COLO668 (cell line): ENCODE measurements around the gene LCN1.
A peak's percentile ranks its signal among the peaks of the same experiment; 100 is the strongest.

ENCODE experiments used
- DNase-seq: peaks from one replicate; lab custom pipeline; 2025; ENCODE audit not compliant: unreplicated experiment; lab: John Stamatoyannopoulos, UW

LCN1 gene

DNA sequence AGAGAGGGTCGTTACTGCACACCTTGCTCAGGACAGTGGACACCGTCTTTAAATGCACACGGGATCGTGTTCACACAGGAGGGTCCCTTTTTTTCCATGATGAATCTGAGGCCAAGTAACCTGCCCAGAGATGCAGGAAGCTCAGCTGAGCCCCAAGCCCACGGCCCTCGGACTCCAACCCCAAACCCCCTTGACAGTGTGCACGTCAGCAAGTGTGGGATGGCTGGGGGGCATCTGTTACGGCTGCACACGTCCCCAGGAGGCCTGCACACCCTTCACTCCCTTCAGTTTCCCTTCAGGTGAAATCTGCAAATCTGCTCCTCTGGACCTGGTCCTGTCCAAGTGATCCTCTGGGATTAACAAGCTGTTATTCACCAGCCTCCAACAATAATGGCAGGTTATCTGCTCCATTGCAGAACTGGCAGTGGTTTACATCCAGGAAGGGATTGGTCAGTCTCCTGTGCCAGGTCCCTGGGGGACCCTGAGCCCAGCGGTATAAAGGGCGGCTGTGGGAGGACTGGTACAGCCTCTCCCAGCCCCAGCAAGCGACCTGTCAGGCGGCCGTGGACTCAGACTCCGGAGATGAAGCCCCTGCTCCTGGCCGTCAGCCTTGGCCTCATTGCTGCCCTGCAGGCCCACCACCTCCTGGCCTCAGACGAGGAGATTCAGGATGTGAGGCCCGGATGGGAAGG lies at the start of gene LCN1:
Gene LCN1, plus strand, starts transcription at position 525 of the 692 bp plus-strand sequence. Its CDS starts 58 bp downstream, at position 583.
- DNase-seq: no peak

DNA sequence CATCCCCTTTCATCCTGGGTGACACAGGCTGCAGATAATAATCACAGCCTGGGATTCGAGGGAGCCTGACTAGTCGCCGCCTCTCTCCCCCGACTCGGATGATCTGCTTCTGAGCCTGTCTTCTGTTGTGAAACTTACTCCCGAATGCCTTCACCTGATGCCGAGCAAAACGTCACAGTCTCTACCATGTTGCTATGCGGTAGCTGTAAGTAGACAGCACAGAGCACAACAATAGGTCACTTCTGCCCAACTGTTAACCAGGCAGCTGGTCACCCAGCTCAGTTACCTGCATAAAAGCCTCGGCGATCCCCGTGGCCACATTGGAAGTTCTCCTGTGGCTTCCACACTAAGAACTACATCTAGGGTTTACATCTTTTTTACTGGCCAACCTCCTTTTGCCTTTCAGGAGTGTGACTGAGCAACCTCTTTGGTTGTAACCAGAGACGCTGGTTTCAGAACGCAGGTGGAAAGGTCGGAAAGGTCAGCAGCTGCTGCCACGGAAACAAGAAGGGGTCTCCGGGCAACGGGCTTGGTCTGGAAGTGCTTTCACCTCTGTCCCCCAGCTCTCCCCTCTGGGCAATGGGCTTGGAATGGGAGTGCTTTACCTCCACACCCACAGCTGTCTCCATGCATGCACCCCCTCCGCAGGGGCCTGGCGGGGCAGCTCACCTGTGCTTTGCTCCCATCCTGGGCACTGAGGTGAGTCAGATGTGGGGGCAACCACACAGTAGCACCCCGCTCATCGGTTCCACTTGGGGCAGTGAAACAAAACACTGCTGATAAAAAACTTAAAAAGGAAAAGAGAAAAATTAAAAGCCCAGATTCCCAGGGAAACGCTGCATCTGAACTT lies 49.2 kb upstream of the LCN1 start:
- DNase-seq: peak; percentile 48

DNA sequence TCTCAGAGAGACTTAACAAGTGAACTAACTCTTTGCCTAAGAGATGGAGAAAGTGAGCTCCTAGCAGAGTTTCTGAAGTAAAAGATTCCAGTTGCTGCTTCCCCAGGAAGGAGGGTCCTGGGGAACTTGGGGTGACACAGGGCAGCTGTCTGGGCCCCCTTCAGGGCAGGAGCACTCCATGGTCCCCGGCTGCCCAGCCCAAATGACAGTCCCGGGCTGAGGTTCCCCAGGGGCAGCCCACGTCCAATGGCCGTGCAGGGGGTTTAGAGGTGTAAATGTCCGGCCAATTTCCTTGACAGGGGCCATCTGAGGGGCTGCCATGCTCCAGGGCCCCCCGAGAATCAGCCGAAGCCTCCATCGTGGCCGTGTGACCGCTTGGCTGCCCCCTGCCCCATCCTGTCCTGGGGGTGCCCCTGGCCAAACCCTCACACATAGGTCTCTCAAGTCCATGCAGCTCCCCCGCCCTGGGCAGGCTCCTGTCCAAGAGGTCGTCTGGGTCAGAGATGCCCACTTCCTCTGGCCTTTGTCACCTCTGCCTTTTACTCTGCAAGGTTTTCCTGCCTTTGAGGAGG lies 47.2 kb upstream of the LCN1 start:
- no peak for DNase-seq

DNA sequence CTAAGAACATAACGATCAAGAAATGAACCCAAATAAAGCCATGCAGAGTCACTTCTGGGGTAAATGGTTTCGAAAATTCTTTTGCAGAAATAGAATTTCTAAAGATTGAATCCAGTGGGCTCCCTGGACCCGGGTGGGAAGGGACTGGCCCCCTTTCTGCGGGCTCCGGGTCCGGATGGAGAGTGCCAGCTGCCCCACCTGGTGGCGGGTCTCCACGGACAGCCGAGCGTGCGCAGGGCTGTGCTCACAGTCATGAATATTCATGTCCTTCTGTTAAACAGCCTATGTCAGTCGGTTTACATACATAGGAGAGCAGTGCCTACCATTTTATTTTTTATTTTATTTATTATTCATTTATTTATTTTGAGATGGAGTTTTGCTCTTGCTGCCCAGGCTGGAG lies 46.3 kb upstream of the LCN1 start:
- peak; percentile 44 for DNase-seq

DNA sequence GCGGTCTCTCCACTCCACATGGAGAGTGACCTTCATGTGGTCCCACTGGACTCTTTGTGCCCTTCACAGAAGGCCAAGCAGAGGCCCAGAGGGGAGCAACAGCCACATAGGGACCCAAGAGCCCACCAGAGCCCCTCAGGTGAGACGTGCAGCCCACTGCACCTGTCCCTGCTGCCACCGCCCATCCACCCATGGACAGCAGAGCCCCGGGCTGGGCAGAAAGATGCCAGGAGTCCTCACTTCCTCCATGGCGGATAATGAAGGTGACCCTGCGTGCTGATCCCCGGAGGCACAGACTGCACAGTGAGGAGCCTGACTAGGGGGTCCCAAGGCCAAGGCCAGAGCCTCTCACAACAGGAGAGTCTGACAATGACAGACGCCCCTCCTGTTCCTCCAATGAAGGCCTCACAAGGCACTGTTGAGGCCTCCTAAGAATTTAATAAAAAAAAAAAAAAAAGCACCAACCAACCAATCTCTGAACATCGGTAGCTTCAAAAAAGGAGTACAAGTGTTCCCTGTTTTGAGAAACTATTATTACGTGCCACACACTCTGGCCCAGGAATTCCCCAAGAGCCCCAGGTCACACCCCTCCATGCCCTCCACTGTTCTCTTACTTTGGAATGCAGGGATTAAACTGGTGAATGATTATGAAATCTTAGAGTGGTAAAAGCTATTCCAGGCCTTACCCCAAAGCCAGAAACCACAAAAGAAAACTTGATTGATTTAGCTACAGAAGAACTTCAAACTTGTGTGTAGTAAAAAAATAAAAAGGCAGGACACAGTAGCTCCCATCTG lies 44.5 kb upstream of the LCN1 start:
- DNase-seq: no peak

DNA sequence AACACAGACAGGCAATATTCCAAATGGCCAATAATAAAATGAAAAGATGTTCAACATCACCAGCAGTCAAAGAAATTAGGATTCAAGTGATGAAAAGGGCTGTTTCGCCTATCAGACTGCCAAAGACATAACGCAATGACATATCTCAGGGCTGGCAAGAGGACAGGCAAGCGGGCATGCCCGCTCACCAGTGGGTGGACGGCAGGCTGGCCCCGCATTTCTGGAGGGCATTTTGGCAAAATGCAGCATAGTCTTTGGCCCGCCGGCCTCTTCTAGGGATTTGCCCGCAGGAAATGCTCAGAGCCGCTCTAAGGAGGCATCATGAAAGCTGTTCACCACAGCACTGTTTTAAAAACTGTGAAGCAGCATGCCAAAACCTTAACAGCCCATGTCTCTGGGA lies 43.0 kb upstream of the LCN1 start:
- no peak for DNase-seq

DNA sequence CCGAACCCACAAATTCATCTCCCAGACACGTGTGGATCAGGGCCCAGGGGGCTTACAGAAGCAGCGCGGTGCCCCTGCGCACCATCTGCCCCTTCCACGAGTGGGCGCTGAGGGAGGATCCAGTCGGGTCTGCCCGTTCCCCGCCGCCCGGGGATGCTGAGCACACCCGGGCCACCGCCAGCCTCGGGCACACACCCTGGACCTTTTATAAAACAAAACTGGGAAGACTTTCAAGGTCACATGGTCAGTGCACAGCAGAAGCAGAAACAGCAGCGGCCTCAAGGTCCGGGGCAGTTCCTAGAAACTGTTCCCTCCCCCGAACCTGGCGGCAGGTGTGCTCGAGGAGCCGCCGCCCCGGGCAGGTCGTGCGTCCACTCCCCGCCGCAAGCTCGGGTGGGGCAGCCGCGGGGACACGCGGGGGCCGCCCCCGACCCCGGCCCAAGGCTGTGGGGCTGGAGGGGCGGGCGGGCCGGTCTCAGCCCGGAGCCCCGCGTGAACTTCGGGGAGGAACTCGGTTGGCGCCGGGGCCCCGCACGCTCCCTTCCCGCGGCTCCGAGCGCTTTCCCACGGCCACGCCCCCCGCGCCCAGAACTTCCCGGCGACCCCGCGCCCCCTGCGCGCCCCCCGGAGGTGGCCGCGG lies 42.3 kb upstream of the LCN1 start:
- DNase-seq: peak; percentile 54

DNA sequence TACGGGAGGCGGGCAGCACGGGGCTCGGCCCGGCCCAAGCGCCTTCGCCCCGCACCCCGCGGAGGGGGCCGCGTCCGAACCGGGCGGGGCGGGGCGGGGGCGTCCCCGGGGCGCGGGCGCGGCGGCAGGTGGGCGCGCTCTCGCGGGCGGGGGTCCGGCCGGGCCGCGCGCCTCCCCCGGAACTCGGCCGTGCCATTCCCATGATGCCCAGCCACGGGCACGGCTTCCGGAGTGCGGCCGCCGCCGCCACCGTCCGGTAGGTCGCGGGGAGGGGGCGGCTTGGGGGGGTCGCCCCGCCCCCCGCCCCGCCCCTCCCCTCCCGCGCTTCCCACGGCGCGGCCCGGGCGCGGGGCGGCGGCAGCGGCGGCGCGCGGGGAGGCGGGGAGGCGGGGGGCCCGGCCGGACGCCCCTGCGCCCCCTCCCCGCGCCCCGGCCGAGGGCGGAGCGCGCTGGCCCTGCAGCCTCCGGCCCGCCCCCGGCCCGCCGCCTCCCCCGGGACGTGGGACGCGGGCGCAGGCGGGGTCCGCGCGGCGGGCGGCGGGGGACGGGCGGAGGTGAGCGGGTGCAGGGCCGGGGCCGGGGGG lies 41.7 kb upstream of the LCN1 start, which contains the start of gene PPP1R26:
Gene PPP1R26, plus strand, starts transcription at position 314 of the 584 bp plus-strand sequence. CDS start 4,729 bp downstream, outside the sequence.
- DNase-seq: peak; percentile 46

DNA sequence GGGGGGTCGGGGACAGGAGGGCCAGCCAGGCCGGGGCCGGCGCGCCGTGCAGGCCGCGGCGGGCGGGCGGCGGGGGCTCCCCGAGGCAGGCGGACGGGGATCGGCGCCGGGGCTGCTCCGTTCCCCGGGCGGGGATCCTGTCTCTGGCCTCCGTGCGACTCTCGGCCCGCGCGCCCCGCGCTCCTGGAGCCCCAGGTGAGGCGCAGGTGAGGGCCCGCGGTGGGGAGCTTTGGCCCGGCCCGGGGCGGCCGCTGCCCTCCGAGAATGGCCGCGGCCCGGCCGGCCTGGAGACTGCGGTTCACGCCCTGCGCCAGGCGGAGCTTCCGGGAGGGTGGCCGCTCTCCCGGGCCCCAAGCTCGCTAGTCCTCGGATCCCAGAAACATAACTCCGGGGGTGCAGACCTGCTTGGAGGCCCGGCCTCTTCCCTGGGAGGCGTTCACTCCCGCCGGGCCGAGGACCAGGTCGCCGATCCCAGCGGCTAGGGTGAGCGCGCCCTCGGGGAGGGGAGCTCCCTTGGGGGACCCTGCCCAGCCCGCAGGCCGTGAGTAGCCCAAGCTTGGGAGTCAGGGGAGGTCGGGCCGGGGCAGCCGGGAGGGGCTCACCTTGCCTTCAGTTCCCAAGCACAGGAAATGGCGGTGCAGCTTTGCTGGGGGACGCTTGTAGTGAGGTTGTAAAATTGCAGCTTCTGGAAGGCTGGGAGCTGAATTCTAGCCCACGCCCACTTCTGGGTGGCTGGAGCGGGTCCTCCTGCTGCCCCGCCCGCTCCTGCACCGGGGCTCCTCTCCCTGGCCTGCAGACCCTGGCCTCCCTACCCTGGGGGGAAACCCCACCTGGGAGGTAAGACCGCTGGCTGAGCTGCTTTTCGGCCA lies 40.9 kb upstream of the LCN1 start:
- peak; percentile 40 for DNase-seq

DNA sequence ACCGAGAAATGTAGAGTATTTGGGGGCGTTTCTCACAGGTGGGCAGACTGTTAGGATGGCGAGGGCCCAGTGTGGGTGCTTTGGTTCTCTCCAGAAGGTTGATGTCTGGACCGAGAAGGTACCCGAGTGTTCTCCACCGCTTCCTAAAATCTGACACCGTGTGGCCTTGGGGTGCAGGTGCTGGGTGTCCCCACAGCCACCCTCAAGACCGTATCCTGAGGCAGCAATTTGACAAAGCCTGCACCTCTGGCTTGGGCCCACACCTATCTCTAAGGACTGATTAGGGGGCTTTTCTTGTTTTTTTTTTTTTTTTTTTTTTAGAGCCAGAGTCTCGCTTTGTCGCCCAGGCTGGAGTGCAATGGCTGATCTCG lies 40.3 kb upstream of the LCN1 start:
- no peak for DNase-seq

DNA sequence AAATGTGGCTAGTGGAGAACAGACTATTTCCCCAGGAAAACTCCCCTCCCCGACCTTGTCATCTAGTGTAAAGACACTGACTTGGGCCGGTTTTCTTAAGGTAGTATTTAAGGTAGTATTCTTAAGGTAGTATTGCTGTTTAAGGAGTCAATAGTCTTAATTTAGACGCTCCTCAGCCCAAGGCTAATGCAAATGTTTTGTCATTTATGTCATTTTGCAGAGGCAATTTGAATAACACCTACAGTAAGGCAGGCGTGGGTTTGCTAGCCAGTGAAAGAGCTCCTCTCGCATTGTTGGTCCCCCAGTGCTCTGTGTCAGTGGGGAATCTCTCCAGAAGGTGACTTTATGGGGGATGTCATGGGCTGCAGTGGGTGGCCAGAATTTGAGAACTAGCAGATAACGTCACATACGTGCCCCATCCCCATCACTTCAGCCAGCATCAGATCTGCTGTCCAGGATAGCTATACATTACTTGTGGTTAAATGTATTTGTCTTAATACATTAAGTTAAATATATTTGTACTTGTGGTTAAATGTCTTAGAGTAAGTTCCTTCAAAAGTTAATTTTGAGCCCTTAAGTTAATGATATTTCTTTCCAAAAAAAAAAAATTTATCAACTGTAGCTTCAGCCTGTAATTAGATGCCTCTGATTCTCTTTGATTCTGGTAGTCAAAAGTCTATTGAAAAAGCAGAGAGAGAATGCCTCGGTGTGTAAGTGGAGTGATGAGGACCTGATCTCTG lies 39.1 kb upstream of the LCN1 start:
- DNase-seq: no peak

DNA sequence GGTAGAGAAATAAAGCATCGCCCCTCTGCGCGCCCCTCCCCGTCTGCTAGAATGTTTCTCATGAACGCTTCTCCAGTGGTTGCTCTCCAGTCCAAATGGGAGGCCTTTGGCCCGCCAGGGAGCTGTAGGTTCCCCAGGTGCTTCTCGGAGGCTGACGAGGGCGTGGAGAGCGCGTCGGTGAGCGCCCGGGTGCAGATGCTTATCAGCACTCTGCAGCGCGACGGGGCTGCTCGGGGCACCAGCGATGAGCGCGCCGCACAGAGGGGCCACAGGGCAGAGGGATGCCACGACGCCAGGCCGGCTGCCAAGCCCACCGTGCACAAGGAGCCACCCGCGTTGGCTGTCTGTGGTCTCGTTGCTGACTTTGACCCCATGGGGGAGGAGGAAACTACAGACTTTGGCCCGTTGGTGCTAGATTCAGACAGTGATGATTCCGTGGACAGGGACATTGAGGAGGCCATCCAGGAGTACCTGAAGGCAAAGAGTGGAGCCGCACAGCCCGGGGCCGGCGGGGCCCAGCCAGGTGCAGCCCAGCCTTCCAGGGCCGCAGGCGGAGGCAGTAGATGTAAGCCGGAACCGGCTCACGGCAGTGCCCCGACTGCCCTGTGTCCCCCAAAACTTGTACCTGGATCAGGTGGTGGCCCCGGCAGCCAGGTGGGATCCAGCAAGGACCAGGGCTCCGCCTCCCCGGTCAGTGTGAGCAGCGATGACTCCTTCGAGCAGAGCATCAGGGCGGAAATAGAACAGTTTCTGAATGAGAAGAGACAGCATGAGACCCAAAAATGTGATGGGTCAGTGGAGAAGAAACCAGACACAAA lies 36.6 kb upstream of the LCN1 start:
- DNase-seq: no peak

DNA sequence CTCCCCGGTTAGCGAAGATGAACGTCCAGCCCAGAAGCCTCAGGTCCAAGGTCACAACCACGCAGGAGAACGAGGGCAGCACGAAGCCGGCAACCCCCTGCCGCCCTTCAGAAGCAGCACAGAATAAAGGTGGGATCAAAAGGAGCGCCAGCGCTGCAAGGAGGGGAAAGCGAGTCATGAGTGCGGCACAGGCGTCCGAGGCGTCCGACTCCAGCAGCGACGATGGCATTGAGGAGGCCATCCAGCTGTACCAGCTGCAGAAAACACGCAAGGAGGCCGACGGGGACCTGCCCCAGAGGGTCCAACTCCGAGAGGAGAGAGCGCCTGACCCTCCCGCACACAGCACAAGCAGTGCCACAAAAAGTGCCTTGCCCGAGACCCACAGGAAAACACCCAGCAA lies 35.9 kb upstream of the LCN1 start:
- DNase-seq: no peak

DNA sequence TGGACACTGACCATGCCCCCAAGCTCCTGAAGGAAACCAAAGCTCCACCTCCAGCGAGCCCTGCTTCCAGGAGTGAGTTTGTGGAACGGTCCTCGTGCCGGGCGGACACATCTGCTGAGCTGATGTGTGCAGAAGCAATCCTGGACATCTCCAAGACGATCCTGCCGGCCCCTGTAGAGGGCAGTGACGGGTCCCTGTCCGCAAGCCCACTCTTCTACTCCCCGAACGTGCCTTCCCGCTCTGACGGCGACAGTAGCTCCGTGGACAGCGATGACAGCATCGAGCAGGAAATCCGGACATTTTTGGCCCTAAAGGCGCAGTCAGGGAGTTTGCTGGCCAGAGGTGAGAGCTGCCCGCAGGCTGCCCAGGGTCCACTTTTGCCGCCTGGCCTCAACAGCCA lies 35.4 kb upstream of the LCN1 start:
- no peak for DNase-seq

DNA sequence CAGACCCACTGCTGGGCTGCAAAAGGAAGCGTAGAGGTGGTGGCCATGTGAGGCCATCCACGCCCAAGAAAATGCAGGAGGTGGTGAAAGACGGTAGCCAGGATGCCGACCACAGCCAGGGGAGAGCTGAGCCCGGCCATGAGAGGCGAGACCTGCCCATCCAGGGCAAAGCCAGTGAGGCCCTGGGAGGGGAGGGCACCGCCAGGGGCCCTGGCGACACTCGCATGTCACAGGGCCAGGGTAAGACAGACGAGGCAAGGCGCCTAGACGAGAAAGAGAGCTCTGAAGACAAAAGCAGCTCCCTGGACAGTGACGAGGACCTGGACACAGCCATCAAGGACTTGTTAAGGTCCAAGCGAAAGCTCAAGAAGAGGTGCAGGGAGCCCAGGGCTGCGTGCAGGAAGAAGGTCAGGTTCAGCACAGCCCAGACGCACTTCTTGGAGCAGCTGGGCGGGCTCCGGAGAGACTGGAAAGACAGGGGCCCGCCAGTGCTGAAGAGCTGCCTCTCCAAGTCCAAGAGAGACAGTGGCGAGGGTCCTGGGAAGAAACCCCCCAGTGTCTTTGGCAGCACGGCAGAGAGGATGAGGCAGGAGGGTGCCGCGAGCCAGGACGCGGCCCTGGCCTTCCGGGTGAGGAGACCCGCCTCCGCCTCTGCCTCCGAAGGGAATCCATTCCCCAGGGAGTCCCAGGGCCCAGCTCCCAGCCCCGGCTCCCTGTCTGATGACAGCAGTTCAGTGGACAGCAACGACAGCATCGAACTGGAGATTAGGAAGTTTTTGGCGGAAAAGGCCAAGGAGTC lies 34.8 kb upstream of the LCN1 start:
- DNase-seq: no peak

DNA sequence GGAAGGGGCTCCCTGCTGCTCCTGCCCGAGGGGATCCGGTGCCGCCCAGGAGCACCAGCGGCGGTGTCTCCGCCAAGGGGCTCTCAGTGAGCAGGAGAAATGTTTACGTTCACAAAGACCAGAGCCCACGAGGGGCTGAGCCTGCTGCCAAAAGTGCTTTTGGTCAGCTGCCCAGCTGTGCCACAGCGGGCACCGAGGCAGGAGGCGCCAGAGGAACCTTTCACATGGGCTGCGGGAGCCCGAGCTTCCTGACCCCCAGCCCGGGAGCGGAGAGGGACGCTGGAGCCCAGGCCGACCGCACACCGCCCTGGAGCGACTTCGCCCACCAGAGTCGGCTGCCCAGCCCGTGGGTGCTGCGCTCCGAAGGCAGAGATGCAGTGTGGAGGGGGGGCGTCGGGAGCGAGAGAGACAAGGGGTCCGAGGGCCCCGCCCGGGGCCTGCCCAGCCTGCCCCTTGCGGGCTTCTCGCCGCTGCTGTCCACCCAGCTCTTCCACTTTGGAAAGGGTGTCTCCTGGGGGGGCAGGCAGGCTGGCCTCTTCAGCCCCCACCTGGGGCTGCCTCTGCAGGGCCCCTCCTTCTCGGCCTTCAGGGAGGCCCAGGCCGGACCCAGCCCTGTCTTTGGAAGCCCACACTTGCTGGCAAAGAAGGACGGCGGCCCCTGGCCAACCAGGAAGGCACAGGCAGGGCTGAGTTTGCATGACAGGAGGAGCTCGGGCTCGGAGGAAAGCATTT lies 33.8 kb upstream of the LCN1 start:
- no peak for DNase-seq

DNA sequence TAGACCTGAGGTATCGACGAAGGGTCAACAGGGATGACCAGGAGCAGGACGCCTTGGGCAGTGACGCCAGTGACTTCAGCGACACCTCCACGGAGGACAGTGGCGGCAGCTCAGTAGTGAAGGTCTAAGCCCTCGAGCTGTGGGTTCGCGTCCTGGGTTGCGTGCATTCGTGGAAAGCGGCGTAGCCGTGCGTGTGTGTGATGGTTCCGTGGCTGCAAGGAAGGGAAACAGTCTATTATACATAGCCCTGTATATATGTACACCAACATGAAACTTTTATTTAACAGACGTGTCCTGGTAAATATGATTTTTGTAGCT lies 33.3 kb upstream of the LCN1 start:
- DNase-seq: no peak
